Trophoblast cell (in vitro differentiated cells and primary cell): ENCODE measurements around the gene ARMH1.

Source experiments
- DNase-seq, 2 donors: peaks; one replicate each; pipeline ENCODE4 v3.0.0-alpha.2; 2016
- H2AFZ ChIP-seq: 2 replicates; pipeline ENCODE4 v1.6.1; 2013; ENCODE audit warnings: low read length, moderate library complexity, mild to moderate bottlenecking; ENCODE audit not compliant: insufficient read depth, poor library complexity
- H2AK5ac ChIP-seq: 2 replicates; pipeline ENCODE4 v1.6.1; 2013; ENCODE audit warnings: mild to moderate bottlenecking, low read length
- H2BK120ac ChIP-seq: 2 replicates; pipeline ENCODE4 v1.6.1; 2013; ENCODE audit warnings: low read length, mild to moderate bottlenecking, moderate library complexity; ENCODE audit not compliant: insufficient read depth, poor library complexity
- H2BK12ac ChIP-seq: 2 replicates; pipeline ENCODE4 v1.6.1; 2013; ENCODE audit warnings: mild to moderate bottlenecking, low read length, moderate library complexity
- H2BK5ac ChIP-seq: 2 replicates; pipeline ENCODE4 v1.6.1; 2013; ENCODE audit warnings: low read length, low read depth, moderate library complexity, mild to moderate bottlenecking; ENCODE audit not compliant: poor library complexity
- H3K14ac ChIP-seq: 2 replicates; pipeline ENCODE4 v1.6.1; 2013; ENCODE audit warnings: mild to moderate bottlenecking, low read length
- H3K18ac ChIP-seq: 2 replicates; pipeline ENCODE4 v1.6.1; 2013; ENCODE audit warnings: mild to moderate bottlenecking, low read length
- H3K23ac ChIP-seq: 2 replicates; pipeline ENCODE4 v1.6.1; 2013; ENCODE audit warnings: low read length
- H3K27ac ChIP-seq: 2 replicates; pipeline ENCODE4 v1.5.1; 2013; ENCODE audit warnings: low read depth, mild to moderate bottlenecking, inconsistent platforms, low read length, moderate library complexity
- H3K27me3 ChIP-seq: 2 replicates; pipeline ENCODE4 v1.6.1; 2013; ENCODE audit warnings: inconsistent platforms, mild to moderate bottlenecking, low read length, moderate library complexity; ENCODE audit not compliant: insufficient read depth
- H3K36me3 ChIP-seq, 2 experiments: 1 replicate in 1 of 2; 2 replicates in 1 of 2; pipeline ENCODE4 v1.6.1; 2013; ENCODE audit warnings: low read length in 2 of 2, mild to moderate bottlenecking in 2 of 2, moderate library complexity in 1 of 2; ENCODE audit not compliant: insufficient read depth in 2 of 2, control insufficient read depth in 1 of 2
- H3K4ac ChIP-seq: 2 replicates; pipeline ENCODE4 v1.6.1; 2013; ENCODE audit warnings: low read depth, mild to moderate bottlenecking, low read length, moderate library complexity
- H3K4me1 ChIP-seq, 2 experiments: 1 replicate in 1 of 2; 2 replicates in 1 of 2; pipeline ENCODE4 v1.6.1; 2013; ENCODE audit warnings: low read length in 2 of 2, mild to moderate bottlenecking in 2 of 2, moderate library complexity in 1 of 2; ENCODE audit not compliant: insufficient read depth in 2 of 2, control insufficient read depth in 1 of 2
- H3K4me2 ChIP-seq: 2 replicates; pipeline ENCODE4 v1.6.1; 2013; ENCODE audit warnings: inconsistent platforms, mild to moderate bottlenecking, low read length, moderate library complexity
- H3K4me3 ChIP-seq: 2 replicates; pipeline ENCODE4 v1.5.1; 2013; ENCODE audit warnings: mild to moderate bottlenecking, low read depth, low read length, inconsistent platforms
- H3K79me1 ChIP-seq: one replicate; pipeline ENCODE4 v1.6.1; 2013; ENCODE audit warnings: low read length
- H3K79me2 ChIP-seq: 2 replicates; pipeline ENCODE4 v1.6.1; 2013; ENCODE audit warnings: low read length, mild to moderate bottlenecking; ENCODE audit not compliant: control insufficient read depth, insufficient read depth, poor library complexity
- H3K9ac ChIP-seq: 2 replicates; pipeline ENCODE4 v1.6.1; 2013; ENCODE audit warnings: mild to moderate bottlenecking, low read length
- H3K9me3 ChIP-seq: 2 replicates; pipeline ENCODE4 v1.6.1; 2013; ENCODE audit warnings: low read depth, mild to moderate bottlenecking, control low read depth, inconsistent platforms, low read length; ENCODE audit not compliant: insufficient read depth
- H4K12ac ChIP-seq: 2 replicates; pipeline ENCODE4 v1.6.1; 2013; ENCODE audit warnings: low read depth, mild to moderate bottlenecking, low read length, moderate library complexity
- H4K8ac ChIP-seq: 2 replicates; pipeline ENCODE4 v1.6.1; 2013; ENCODE audit warnings: low read depth, mild to moderate bottlenecking, low read length, moderate library complexity
- H4K91ac ChIP-seq: one replicate; pipeline ENCODE4 v1.6.1; 2013; ENCODE audit warnings: low read depth, mild to moderate bottlenecking, low read length, moderate library complexity
- WGBS: extraction: QIAGEN DNeasy Blood & Tissue Kit; methylation state at CpG from one replicate; pipeline ENCODE4 v1.1.7; 2013; ENCODE audit warnings: missing lambda C conversion rate; ENCODE audit not compliant: insufficient read length, insufficient coverage; ENCODE audit errors: extremely low coverage; 5-methylcytosine and 5-hydroxymethylcytosine counted together

ARMH1 gene

GRCh38 chr1:44678626-44679025, 4.1 kb downstream of the ARMH1 start:
- Histone ChIP-seq H3K4me3 (no peak overlapping the region), H3K4ac (no peak overlapping the region), H3K27ac (no peak overlapping the region), H3K4me2 (no peak overlapping the region), H2BK120ac (no peak overlapping the region), H4K8ac (no peak overlapping the region), H2AK5ac (no peak overlapping the region), H2BK5ac (no peak overlapping the region), H3K14ac (no peak overlapping the region), H4K91ac (no peak overlapping the region), H3K79me2 (peaks cover 6% of the 10 kb centered on the region), H3K36me3 (no peaks in the 10 kb centered on the region), H2AFZ (no peak overlapping the region), H3K18ac (no peak overlapping the region), H3K9me3 (no peaks in the 10 kb centered on the region), H3K4me1 (peaks cover 6 to 7% of the 10 kb centered on the region in 2 experiments), H3K9ac (no peak overlapping the region), H3K27me3 (no peaks in the 10 kb centered on the region), H3K23ac (no peak overlapping the region), H4K12ac (no peak overlapping the region), H2BK12ac (no peak overlapping the region), H3K79me1 (peaks cover 7% of the 10 kb centered on the region)
- WGBS = no CpG with 5 or more reads among the region's 4 CpGs
- DNase-seq = no peak

GRCh38 chr1:44679468-44679867, 5.0 kb downstream of the ARMH1 start:
- WGBS = no CpG with 5 or more reads among the region's 5 CpGs
- H3K27me3 ChIP-seq = no peaks in the 10 kb centered on the region
- H2AK5ac ChIP-seq = no peak overlapping the region
- H4K91ac ChIP-seq = no peak overlapping the region
- no peaks in the 10 kb centered on the region for H3K9me3 ChIP-seq
- H2BK12ac ChIP-seq = no peak overlapping the region
- peaks cover 2% of the 10 kb centered on the region for H3K79me1 ChIP-seq
- no peak overlapping the region for H3K4ac ChIP-seq
- no peak overlapping the region for H3K9ac ChIP-seq
- H3K14ac ChIP-seq = no peak overlapping the region
- H3K18ac ChIP-seq = no peak overlapping the region
- no peak overlapping the region for H3K27ac ChIP-seq
- H3K4me2 ChIP-seq = no peak overlapping the region
- no peaks in the 10 kb centered on the region for H3K36me3 ChIP-seq
- H3K23ac ChIP-seq = no peak overlapping the region
- no peak overlapping the region for H4K12ac ChIP-seq
- peaks cover 2% of the 10 kb centered on the region for H3K79me2 ChIP-seq
- H4K8ac ChIP-seq = no peak overlapping the region
- no peak for DNase-seq
- no peak overlapping the region for H2AFZ ChIP-seq
- H2BK5ac ChIP-seq = no peak overlapping the region
- peaks cover 5 to 6% of the 10 kb centered on the region in 2 experiments for H3K4me1 ChIP-seq
- no peak overlapping the region for H3K4me3 ChIP-seq
- H2BK120ac ChIP-seq = no peak overlapping the region

GRCh38 chr1:44681905-44682882, 7.7 kb downstream of the ARMH1 start:
- no peak overlapping the region for H3K4me2 ChIP-seq
- no peak overlapping the region for H3K4ac ChIP-seq
- H3K27ac ChIP-seq = no peak overlapping the region
- H3K14ac ChIP-seq = no peak overlapping the region
- H3K4me3 ChIP-seq = no peak overlapping the region
- no peaks in the 10 kb centered on the region for H3K27me3 ChIP-seq
- no peak overlapping the region for H2BK12ac ChIP-seq
- H4K12ac ChIP-seq = no peak overlapping the region
- H2BK5ac ChIP-seq = no peak overlapping the region
- no peaks in the 10 kb centered on the region for H3K79me2 ChIP-seq
- no CpG with 5 or more reads among the region's 14 CpGs for WGBS
- H3K79me1 ChIP-seq = no peaks in the 10 kb centered on the region
- H3K9me3 ChIP-seq = no peaks in the 10 kb centered on the region
- no peak for DNase-seq
- no peak overlapping the region for H4K8ac ChIP-seq
- H2AFZ ChIP-seq = no peak overlapping the region
- no peak overlapping the region for H3K9ac ChIP-seq
- no peaks in the 10 kb centered on the region for H3K4me1 ChIP-seq
- H3K36me3 ChIP-seq = no peaks in the 10 kb centered on the region
- H2AK5ac ChIP-seq = no peak overlapping the region
- no peak overlapping the region for H4K91ac ChIP-seq
- no peak overlapping the region for H3K18ac ChIP-seq
- H3K23ac ChIP-seq = no peak overlapping the region
- H2BK120ac ChIP-seq = no peak overlapping the region

- WGBS = no CpG with 5 or more reads among the region's 3 CpGs
- Histone ChIP-seq H2BK5ac (no peak overlapping the region), H3K9ac (peak overlapping the region; percentile 36), H3K36me3 (no peaks in the 10 kb centered on the region), H2AK5ac (no peak overlapping the region), H4K91ac (no peak overlapping the region), H3K9me3 (no peaks in the 10 kb centered on the region), H3K23ac (no peak overlapping the region), H2AFZ (no peak overlapping the region), H3K18ac (no peak overlapping the region), H3K14ac (no peak overlapping the region), H2BK120ac (no peak overlapping the region), H3K4me3 (no peak overlapping the region), H2BK12ac (no peak overlapping the region), H3K4me1 (no peaks in the 10 kb centered on the region), H3K4me2 (no peak overlapping the region), H3K79me1 (no peaks in the 10 kb centered on the region), H4K8ac (no peak overlapping the region), H3K79me2 (no peaks in the 10 kb centered on the region), H3K4ac (no peak overlapping the region), H3K27ac (no peak overlapping the region), H3K27me3 (peaks cover under 1% of the 10 kb centered on the region), H4K12ac (no peak overlapping the region)
- no peak for DNase-seq
These were observed 8.4 kb downstream of the ARMH1 start for GRCh38 chr1:44682883-44683265.
